Astrocyte (in vitro differentiated cells and primary cell): ENCODE measurements around the gene EXOSC6.

Experiments
- EZH2 ChIP-seq: IDR thresholded peaks from 2 replicates; pipeline ENCODE4 v1.6.1; 2012; ENCODE audit warnings: mild to moderate bottlenecking, low read length, inconsistent platforms; ENCODE audit not compliant: insufficient read depth
- TF ChIP-seq, protein P1 (sequence below): IDR thresholded peaks from 2 replicates; pipeline ENCODE4 v1.5.1; 2011; ENCODE audit warnings: low read depth, mild to moderate bottlenecking, inconsistent platforms, low read length, moderate library complexity; ENCODE audit not compliant: insufficient read depth

DNA sequence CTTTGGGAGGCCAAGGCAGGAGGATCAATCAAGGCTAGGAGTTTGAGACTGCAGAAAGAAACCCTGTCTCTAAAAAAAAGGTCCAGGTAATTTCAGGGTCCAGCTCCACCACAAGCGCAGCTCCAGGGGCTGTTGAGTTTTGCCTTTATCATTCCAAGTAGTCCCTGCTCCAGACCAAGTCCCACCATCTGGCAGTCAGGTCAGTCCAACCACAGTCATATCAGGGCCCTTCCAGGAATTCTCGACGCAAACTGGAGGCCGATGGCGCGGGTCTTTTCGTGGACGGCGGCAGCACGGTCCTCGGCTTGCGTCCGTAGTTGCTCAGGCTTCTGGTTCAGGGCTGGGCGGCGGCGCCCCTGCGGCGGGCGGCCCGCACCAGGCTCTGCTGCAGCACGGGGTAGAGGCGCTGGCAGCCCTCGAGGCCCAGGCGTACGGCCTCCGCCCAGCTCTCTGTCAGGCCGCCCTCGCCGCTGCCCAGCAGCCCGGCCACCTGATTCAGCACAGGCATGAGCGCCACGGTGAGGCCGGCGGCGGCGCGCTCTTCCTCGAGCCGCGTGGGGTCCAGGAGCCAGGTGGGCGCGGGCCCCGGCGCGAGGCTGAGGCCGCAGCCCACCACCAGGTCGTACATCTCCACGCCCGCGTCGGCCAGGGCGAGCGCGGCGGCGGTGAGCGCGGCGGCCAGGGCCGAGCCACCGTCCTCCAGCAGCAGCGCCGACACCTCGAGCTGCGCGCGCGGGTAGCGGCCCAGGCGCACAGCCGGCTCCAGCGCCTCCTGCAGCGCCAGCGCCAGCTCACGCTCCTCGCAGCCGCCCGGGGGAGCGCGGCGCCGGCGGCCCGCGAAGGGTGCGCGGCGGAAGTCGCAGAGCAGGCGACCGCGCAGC is 752 bp downstream of the EXOSC6 start:
- TF ChIP-seq, protein P1, sequence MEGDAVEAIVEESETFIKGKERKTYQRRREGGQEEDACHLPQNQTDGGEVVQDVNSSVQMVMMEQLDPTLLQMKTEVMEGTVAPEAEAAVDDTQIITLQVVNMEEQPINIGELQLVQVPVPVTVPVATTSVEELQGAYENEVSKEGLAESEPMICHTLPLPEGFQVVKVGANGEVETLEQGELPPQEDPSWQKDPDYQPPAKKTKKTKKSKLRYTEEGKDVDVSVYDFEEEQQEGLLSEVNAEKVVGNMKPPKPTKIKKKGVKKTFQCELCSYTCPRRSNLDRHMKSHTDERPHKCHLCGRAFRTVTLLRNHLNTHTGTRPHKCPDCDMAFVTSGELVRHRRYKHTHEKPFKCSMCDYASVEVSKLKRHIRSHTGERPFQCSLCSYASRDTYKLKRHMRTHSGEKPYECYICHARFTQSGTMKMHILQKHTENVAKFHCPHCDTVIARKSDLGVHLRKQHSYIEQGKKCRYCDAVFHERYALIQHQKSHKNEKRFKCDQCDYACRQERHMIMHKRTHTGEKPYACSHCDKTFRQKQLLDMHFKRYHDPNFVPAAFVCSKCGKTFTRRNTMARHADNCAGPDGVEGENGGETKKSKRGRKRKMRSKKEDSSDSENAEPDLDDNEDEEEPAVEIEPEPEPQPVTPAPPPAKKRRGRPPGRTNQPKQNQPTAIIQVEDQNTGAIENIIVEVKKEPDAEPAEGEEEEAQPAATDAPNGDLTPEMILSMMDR, result no peak
- TF ChIP-seq EZH2, result no peak
